Ascending aorta (tissue), 1 donor: ENCODE measurements around the gene TMSB15A. TPM values are rescaled to one million over a fixed set of nuclear protein-coding genes. Genes with fewer than 3 reads are reported as not detected.

ENCODE experiments used
- total RNA-seq: library from RNA; depleted of rRNA; stranded (reverse); fragments of >200 nt; gene quantifications from one replicate; pipeline ENCODE4 v1.1.0, GENCODE V29; 2016

Gene TMSB15A
- total RNA-seq, 1 donor from 2014 or later = not detected

Other genes with a start within 250 kb of the TMSB15A start
- gene NXF2B, start 76.7 kb downstream of the TMSB15A start, total RNA-seq = not detected
- gene TCP11X2, start 44.9 kb downstream of the TMSB15A start, total RNA-seq = not detected
- gene ARMCX5, start 82.8 kb upstream of the TMSB15A start, total RNA-seq = 3.6 TPM
- 0.85 TPM for gene GPRASP1, start 134.7 kb upstream of the TMSB15A start, total RNA-seq
- 8.7 TPM for gene GPRASP2, start 195.7 kb upstream of the TMSB15A start, total RNA-seq
- 1.7 TPM for gene GPRASP3, start 204.0 kb upstream of the TMSB15A start, total RNA-seq